ENCODE measurements around the gene ITPK1.

The ITPK1 gene

DNA sequence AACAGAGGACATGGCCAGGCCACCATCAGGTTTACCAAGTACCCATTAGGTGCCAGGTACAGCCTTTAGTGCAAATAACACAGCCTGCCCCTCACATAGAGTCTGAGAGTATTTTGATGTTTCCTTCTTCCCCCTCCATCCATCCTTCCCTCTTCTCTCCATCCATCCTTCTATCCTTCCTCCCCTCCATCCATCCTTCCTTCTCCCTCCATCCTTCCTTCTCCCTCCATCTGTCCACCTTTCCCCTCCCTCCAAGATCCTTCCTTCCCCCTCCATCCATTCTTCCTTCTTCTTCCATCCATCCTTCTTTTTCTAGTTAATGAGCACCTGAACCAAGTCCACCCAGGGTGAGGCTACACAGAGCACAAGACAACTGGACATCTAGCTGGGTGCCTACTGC lies 39.8 kb downstream of the ITPK1 start:
- Histone ChIP-seq H3K4me1 (ENCODE audit: low read depth, poor library complexity, severe bottlenecking) (no peaks in the 10 kb centered on the region), H3K27ac (no peak overlapping the region), H3K4me2 (no peak overlapping the region), H4K20me1 (ENCODE audit: insufficient read depth) (no peaks in the 10 kb centered on the region), H2AFZ (ENCODE audit: low read depth) (no peak overlapping the region), H3K79me2 (ENCODE audit: insufficient read depth, low read depth) (no peaks in the 10 kb centered on the region), H3K27me3 (ENCODE audit: insufficient read depth, low read depth) (no peaks in the 10 kb centered on the region), H3K36me3 (ENCODE audit: insufficient read depth) (no peaks in the 10 kb centered on the region), H3K4me3 (IDR thresholded peaks at IDR 0.05; ENCODE audit: insufficient read depth, low read depth, low read length) (no peak overlapping the region), H3K9ac (no peak overlapping the region)
- TF ChIP-seq, protein P1, sequence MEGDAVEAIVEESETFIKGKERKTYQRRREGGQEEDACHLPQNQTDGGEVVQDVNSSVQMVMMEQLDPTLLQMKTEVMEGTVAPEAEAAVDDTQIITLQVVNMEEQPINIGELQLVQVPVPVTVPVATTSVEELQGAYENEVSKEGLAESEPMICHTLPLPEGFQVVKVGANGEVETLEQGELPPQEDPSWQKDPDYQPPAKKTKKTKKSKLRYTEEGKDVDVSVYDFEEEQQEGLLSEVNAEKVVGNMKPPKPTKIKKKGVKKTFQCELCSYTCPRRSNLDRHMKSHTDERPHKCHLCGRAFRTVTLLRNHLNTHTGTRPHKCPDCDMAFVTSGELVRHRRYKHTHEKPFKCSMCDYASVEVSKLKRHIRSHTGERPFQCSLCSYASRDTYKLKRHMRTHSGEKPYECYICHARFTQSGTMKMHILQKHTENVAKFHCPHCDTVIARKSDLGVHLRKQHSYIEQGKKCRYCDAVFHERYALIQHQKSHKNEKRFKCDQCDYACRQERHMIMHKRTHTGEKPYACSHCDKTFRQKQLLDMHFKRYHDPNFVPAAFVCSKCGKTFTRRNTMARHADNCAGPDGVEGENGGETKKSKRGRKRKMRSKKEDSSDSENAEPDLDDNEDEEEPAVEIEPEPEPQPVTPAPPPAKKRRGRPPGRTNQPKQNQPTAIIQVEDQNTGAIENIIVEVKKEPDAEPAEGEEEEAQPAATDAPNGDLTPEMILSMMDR (conservative IDR thresholded peaks at IDR 0.05; ENCODE audit: low read depth, low read length), result no peak

DNA sequence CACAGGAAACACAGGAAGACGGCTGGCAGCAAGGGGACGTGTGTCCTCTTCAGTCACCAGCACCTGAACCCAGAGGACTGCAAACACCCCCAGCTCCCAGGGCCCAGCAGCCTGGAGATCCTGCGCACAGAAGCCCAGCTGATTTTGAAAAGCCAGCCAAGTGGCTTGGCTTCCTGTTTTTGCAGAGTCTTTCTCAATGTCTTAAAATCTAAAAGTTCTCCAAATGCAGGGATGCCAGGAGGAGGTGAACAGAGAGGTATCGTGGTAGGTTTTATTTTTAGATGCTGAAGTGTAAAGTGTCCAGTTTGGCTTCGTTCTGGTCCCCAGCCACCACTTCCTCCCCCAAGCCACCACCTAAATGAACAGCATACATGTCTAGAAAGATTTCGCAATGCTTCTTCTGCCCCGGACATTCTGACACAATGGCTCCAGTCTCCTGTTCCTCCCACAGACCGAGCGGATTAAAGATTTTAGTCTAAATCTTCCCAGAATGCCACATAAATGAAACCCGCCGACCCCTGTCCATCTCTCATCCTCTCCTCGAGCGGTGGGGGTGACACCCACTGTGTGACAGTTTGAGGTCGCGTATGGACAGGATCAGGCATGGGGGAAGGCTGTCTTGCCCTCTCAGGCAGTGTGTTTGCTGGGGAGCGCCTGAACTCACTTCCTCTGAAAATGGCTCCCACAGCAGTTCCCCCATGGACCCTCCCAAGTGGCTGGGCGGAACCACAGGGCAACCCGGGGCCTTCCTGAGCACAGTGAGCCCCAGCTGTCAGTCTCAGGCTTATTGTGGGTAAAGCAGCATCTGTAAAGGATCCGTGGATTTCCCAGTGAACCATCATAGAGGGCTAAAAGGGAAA lies 41.6 kb downstream of the ITPK1 start:
- Histone ChIP-seq H3K4me2 (no peak overlapping the region), H2AFZ (ENCODE audit: low read depth) (no peak overlapping the region)

DNA sequence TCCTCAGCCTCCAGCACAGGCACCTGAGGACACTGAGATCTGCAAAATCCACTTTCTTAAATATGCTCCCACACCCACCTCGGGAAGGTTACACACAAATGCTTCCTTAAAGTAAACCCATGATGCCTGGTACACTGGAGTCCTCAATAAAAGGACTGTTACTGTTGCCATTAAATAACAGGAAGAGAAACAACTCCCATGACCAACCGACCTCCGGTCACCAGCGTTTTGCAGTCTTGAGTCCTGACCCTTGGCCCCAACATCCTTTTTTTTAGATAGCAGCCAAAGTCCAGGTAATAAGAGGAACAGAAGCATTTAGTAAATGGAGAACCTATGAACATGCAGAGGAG lies 42.4 kb downstream of the ITPK1 start:
- H2AFZ ChIP-seq (ENCODE audit: low read depth), result no peak overlapping the region
- H3K9ac ChIP-seq, result no peak overlapping the region
- no peak overlapping the region for H3K4me3 ChIP-seq (IDR thresholded peaks at IDR 0.05; ENCODE audit: insufficient read depth, low read depth, low read length)
- H3K36me3 ChIP-seq (ENCODE audit: insufficient read depth), result no peaks in the 10 kb centered on the region
- H3K4me1 ChIP-seq (ENCODE audit: low read depth, poor library complexity, severe bottlenecking), result no peaks in the 10 kb centered on the region
- TF ChIP-seq, protein P1 (conservative IDR thresholded peaks at IDR 0.05; ENCODE audit: low read depth, low read length), result no peak
- H3K4me2 ChIP-seq, result no peak overlapping the region
- no peaks in the 10 kb centered on the region for H3K79me2 ChIP-seq (ENCODE audit: insufficient read depth, low read depth)
- no peaks in the 10 kb centered on the region for H3K27me3 ChIP-seq (ENCODE audit: insufficient read depth, low read depth)
- H3K27ac ChIP-seq, result no peak overlapping the region
- H4K20me1 ChIP-seq (ENCODE audit: insufficient read depth), result no peaks in the 10 kb centered on the region

More for the DNA sequence above, 41.6 kb downstream of the ITPK1 start:
- Histone ChIP-seq H3K79me2 (ENCODE audit: insufficient read depth, low read depth) (no peaks in the 10 kb centered on the region), H3K9ac (no peak overlapping the region), H3K27me3 (ENCODE audit: insufficient read depth, low read depth) (no peaks in the 10 kb centered on the region), H3K4me1 (ENCODE audit: low read depth, poor library complexity, severe bottlenecking) (no peaks in the 10 kb centered on the region), H4K20me1 (ENCODE audit: insufficient read depth) (no peaks in the 10 kb centered on the region), H3K4me3 (IDR thresholded peaks at IDR 0.05; ENCODE audit: insufficient read depth, low read depth, low read length) (no peak overlapping the region), H3K36me3 (ENCODE audit: insufficient read depth) (no peaks in the 10 kb centered on the region), H3K27ac (no peak overlapping the region)
- TF ChIP-seq, protein P1 (conservative IDR thresholded peaks at IDR 0.05; ENCODE audit: low read depth, low read length), result no peak

DNA sequence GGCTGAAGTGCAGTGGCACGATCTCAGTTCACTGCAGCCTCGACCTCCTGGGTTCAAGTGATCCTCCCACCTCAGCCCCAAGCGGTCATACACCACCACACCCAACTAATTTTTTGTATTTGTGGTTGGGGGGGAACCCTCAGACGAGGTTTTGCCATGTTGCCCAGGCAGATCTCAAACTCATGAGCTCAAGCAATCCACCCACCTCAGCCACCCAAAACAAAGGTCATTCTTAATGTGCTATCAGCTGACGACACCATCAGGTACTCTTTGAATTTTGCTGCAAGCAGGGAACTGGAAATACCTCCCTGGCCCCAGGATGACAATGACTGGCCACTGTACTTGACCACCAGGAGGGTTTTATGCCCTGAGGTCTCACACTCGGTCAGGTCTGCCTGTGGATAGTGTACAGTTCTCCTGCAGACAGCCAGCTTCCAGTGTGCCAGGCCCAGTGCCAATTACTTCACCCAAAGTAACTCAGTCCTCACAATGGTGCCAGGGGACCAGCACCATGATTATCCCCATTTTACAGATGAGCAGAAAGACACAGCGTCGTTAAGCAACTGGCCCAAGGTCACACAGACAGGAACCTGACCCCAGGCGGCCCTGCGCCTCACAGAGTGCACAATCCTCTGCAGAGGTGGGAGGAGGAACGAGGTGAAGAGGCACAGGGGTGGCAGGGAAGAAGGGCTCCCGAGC lies 42.9 kb downstream of the ITPK1 start:
- no peaks in the 10 kb centered on the region for H3K79me2 ChIP-seq (ENCODE audit: insufficient read depth, low read depth)
- H2AFZ ChIP-seq (ENCODE audit: low read depth), result no peak overlapping the region
- H3K27ac ChIP-seq, result no peak overlapping the region
- no peaks in the 10 kb centered on the region for H3K27me3 ChIP-seq (ENCODE audit: insufficient read depth, low read depth)
- no peak overlapping the region for H3K9ac ChIP-seq
- no peak overlapping the region for H3K4me3 ChIP-seq (IDR thresholded peaks at IDR 0.05; ENCODE audit: insufficient read depth, low read depth, low read length)
- H3K36me3 ChIP-seq (ENCODE audit: insufficient read depth), result no peaks in the 10 kb centered on the region
- H3K4me2 ChIP-seq, result no peak overlapping the region
- no peaks in the 10 kb centered on the region for H4K20me1 ChIP-seq (ENCODE audit: insufficient read depth)
- TF ChIP-seq, protein P1 (conservative IDR thresholded peaks at IDR 0.05; ENCODE audit: low read depth, low read length), result no peak
- no peaks in the 10 kb centered on the region for H3K4me1 ChIP-seq (ENCODE audit: low read depth, poor library complexity, severe bottlenecking)

Measured in KMS-11 (cell line).